Fibroblast of the aortic adventitia (primary cell): Measurements from ENCODE around the gene DCAF12L2. TPM values are rescaled to one million over a fixed set of nuclear protein-coding genes. Genes with fewer than 3 reads are reported as not detected.

Experiments used
- DNase-seq: peaks from one replicate; pipeline ENCODE4 v3.0.0-alpha.2; 2010; ENCODE audit warnings: low read depth
- H3K4me3 ChIP-seq: 2 replicates; pipeline ENCODE4 v1.5.1; 2011; ENCODE audit warnings: low read depth, mild to moderate bottlenecking, control low read depth, low read length, moderate library complexity
- CTCF ChIP-seq: IDR thresholded peaks from 2 replicates; pipeline ENCODE4 v1.5.1; 2011; ENCODE audit warnings: mild to moderate bottlenecking, low read length, control low read depth, inconsistent platforms; ENCODE audit not compliant: insufficient read depth
- total RNA-seq: library from RNA; depleted of rRNA; stranded (reverse); fragments of >200 nt; gene quantifications from 2 replicates; pipeline ENCODE4 v1.2.3, GENCODE V29; 2012; ENCODE audit warnings: low replicate concordance

Gene DCAF12L2
- total RNA-seq, 1 donor: not detected

- no peak overlapping the region for H3K4me3 ChIP-seq
- no peak for TF ChIP-seq CTCF
- DNase-seq: no peak
Measured at GRCh38 chrX:126164226-126164625, 1.9 kb downstream of the DCAF12L2 start.

GRCh38 chrX:126141014-126141413 lies 25.1 kb downstream of the DCAF12L2 start:
- no peak for TF ChIP-seq CTCF
- H3K4me3 ChIP-seq: no peak overlapping the region
- DNase-seq: no peak

DNA sequence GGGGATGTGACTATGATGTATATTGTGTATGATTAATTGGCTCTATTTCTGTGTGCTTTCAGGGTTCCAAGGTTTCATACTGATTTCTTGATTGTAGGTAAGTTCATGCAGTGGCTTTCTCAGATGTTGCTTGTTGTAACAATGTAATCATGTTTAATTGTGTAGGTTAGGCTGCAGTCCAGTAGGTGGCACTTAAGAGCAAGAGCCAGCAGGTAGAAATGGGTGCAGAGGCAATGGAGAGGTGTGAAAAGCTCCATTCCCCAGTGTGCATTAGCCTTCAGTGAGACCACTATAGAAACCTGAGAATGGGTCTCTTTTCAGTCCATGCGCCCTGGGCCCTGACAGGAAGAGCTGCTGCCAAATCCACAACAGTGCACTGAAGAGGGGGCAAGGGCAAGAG lies 28.2 kb downstream of the DCAF12L2 start:
- H3K4me3 ChIP-seq: no peak overlapping the region
- TF ChIP-seq CTCF: no peak
- no peak for DNase-seq

- TF ChIP-seq CTCF: no peak
- no peak overlapping the region for H3K4me3 ChIP-seq
- DNase-seq: no peak
Measured at GRCh38 chrX:126124721-126125120, 41.4 kb downstream of the DCAF12L2 start.
